Stimulated activated CD4-positive, alpha-beta T cell treated with anti-CD3 and anti-CD28 coated beads, Interleukin-4, amount 100 ng/mL, for 48 hours (primary cell): ENCODE results near the gene PROZ.

Experiments
- DNase-seq, 2 donors: peaks; one replicate each; pipeline ENCODE4 v3.0.0-alpha.2; 2020; ENCODE audit warnings: low read depth in 2 of 2

The PROZ gene

DNA sequence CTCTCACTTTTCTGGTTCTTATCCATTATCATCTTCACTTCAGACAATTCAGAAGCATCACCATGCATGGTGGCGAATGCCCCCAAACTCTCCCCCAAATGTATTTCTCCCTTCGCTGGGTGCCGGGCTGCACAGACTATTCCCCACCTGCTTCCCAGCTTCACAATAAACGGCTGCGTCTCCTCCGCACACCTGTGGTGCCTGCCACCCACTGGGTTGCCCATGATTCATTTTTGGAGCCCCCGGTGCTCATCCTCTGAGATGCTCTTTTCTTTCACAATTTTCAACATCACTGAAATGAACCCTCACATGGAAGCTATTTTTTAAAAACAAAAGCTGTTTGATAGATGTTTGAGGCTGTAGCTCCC is 38.6 kb upstream of the PROZ start:
- DNase-seq: no peak

DNA sequence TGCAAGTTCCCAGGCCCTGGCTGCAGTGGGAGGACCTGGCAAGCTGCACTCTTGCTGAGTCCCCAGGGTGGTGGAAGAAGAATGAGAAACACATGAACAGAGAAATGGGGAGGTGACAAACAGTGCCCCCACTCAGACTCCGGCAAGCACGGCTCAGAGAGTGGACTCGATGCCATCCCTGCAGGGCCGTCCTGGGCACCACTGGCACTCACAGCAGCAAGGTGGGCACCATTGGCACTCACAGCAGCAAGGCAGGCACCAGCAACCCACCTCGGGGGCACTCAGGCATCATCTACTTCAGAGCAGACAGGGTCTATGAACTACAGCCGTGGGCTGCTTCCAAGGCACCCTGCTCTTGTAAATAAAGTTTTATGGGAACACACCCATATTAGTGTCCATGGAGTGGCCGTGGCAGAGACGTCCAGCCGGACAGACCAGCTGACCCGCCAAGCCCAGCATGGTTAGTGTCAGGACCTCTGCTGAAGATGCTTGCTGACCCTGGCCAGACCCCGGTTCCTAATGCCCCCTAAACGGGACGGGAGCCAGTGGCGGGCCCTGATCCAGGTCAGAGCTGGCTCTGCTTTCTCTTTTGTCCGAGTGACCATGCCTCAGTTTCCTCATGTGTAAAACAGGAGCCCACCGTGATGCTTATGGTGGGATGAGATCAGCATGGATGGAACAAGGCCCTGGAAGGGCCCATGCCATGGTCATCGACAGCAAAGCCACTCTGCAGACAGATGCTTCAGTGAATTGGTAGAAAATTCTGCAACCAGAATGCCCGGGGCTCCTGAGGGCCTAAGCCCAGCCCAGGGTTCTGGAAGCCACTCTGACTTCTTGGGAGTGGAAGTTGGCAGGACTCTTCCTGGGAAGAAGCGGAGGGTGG is 37.9 kb upstream of the PROZ start:
- no peak for DNase-seq

DNA sequence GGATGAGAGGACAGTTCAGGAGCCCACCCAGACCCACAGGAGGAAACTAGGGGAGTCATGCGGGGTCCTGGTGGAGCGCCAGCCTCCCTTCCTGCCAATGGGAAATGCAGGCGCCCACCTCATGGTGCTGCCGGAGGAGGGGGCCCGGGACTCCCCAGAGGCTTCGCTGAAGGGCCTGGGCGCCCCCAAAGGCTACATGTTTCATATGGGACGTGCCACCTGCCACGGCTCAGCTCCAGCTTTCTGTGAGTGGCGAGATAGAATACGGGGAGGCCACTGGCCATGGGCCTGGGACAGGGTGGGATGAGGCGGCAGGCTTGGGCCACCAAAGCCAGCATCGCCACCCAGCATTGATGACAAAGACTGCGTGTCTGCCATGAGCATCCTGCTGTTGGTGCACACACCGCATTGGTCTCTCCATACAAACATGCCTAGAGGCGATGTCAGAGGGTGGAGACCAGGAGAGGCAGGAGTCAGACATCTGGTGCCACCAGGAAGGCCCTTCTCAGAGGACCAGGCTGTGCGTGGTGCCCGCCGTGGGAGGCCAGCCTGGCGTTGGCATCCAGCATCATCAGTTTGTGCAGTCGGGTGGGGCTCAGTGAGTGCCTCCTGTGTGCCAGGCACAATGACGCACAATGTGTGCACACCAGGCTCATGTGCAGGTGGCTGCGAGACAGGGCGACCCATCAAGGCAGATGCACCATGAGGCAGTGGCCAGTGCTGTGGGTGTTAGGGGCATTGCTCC is 37.1 kb upstream of the PROZ start:
- DNase-seq: no peak

DNA sequence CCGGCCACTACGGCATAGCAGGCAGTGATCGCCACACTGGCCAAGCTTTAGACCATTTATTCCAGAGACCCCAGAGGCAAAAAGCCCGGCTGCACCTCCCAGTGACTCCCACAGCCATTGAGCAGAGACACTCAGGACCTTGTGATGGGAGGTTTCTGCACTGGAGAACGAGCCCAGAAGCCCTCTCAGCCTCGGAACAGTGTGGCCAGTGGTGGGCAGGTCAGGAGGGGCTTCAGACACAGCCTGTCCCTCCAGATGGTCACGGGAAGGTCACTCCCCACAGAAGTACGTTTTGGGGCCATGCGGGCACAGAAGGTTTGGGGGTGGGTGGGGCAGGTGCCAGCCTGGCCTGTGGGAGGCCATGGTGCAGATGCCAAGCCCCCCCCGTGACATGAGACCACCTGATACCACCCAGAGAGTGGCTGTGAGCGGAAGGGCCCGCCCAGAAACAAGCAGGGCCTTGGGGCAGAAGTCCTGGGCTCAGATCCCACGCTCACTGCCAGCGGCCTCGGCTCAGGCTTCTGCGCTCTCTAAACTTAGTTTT is 36.4 kb upstream of the PROZ start:
- DNase-seq: no peak

GRCh38 chr13:113122550-113123225 is 35.8 kb upstream of the PROZ start, which contains the start of gene F10:
F10 (plus strand) TSS chr13:113122799; CDS start chr13:113122856, 57 bp downstream.
- DNase-seq: no peak

DNA sequence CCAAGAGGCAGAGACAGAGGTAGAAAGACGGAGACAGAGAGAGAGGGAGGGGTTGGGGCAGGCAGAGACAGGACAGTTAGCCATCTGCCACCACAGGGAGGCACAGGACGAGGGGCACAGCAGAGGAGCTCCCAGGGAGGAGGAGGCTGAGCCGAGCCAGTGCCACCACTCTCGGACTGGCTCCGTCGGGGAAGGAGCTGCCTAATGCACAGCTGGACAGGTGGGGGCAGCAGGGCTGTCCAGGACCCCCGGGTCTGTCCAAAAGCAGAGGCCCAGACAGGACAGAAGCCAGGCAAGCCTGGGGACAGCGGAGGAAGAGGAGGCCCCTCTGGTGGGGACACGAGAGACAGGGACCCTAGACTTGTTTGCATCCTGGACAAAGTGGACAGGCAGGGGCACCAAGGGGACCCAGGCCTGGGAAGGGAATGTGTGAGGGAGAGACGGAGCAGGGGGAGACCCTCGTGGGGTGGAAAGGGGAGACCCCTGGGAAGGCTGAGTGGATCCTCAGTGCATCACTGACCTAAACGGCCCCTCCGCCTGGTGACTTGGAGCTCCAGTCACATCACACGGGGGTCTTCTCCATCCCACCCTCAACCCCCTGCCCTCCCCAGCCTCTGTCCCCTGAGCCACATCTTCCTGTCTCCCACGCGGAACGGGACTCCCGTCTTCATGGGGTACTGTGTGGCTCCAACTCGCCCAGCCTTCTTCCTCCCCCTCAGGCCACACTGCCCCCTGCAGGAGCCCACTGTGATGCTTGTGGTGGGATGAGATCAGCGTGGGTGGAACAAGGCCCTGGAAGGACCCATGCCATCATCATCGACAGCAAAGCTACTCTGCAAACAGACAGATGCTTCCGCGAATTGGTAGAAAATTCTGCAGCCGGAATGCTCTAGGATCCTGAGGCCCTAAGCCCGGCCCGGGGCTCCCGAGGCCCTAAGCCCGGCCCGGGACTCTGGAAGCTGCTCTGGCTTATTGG is 34.9 kb upstream of the PROZ start:
- DNase-seq: no peak

GRCh38 chr13:113124211-113124970 is 34.1 kb upstream of the PROZ start:
- DNase-seq: no peak

DNA sequence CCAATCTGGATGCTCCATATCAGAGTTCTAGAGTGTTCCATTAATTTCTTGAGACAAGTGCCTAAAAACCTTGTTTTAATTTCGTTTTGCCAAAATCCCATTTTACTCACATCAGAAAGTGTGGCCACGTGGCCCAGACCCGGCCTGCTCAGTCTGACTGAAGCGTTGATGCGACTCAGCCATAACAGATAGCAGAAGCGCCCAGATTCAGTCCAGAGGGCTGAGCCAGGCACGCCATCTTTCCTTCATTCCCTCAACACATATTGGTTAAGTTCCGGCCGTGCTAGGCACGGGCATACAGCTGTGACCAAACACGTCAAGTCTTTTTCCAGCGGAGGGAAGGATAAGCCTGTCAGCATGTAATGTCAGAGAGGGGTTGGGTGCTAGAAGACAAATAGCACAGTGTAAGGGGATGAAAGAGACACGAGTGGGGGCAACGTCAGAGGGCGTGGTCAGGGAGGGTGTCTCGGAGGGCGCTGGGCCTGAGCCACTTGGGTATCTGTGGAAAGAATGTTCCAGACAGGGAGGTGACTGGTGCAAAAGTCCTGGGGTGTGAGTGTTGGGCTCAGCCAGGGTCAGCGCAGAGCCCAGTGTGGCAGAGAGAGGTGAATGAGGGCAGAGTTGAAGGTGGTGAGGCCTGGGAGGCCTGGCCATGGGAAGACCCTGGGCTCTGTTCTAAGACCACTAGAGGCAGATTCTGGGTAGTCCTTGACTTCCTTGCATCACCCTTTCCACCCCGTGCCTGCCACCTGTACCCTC is 32.8 kb upstream of the PROZ start:
- DNase-seq: no peak

DNA sequence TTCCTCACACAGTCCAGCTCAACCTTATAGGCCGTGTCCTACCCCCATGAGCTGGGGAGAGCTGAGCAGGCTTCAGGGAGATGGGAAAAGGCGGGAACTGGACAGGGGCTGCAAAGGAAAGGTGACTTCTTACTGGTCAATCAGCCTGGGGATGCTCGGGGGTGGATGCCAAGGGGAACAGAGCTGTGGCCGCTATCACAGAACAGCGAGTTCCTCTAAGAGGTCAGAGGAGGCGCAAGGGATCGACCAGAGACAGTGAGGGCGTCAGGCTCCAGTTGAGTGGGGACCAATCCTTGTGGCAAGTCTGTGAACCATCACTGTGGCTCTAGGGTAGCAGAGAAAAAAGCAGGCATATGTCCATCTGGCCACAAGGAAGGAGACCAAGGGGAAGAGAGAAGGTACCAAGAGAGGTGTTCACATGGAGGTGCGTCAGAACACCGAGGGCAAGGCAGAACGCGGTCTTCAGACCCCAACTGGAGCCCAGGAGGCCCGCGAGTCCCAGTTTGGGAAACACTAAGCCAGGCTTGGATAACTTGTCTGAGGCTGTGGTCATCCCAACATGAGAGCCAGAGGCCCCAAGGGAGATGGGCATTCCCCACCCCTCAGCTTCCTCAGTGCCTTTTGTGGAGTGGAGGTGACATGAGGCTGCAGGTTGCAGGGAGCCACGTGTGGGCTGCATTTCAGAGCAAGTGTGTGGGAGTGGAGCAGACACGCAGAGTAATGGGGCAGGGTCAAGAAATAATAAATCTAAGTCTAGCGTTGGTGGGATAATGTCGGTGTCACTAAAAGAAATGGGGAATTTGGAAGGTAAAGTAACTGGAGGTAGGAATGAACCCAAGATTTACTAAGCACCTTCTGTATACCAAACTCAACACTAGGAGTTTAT is 31.9 kb upstream of the PROZ start:
- DNase-seq: no peak

DNA sequence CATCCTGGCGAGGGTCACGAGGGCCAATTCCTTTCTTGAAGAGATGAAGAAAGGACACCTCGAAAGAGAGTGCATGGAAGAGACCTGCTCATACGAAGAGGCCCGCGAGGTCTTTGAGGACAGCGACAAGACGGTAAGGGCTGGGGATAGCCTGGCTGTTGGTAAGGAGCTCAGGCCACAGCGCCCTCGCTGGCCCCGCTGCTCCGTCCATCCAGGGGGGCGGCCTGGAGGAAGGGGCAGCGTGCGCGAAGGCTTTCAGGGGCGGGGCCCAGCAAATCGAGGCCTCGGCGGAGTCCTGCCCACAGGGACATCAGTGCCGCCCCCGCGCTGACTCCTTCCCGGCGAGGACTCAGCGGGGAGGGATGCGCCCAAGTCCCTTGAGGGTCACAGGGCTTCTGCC is 29.0 kb upstream of the PROZ start:
- no peak for DNase-seq

DNA sequence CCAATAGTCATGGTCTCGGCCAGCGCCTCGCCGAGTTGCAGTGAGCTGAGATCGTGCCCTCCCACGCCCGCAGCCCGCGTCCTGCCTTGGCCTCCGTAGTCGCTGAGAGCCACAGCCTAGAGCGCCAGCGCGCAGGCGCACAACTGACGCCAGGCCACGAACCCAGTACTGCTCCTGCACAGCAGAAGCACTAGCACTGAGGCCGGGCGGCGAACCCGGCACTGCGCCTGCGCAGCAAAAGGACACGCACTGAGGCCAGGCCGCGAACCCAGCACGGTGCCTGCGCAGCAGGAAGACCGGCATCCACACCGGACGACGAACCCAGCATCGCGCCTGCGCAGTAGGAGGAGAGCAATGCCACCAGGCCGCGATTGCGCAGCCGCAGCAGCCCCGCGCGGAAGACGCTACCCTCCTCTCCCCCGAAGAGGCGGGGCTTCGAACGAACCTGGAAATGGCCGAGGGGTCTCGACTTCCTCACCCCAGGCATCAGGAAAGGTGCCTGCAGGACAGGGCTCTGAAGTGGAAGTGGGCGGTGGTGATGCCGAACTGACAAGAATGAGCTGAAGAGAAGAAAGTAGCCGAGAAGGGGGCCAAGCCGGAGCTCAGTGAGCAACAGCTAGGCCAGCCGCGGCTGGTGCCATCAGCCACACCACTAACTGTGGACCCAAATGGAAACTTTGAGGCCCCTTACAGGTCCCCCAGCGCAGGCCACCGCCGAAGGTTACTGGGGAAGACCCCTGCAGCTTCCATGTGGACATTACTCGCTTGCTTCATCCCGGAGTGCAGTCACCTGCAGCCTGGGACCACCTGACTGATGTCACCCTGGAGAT is 28.3 kb upstream of the PROZ start:
- no peak for DNase-seq

DNA sequence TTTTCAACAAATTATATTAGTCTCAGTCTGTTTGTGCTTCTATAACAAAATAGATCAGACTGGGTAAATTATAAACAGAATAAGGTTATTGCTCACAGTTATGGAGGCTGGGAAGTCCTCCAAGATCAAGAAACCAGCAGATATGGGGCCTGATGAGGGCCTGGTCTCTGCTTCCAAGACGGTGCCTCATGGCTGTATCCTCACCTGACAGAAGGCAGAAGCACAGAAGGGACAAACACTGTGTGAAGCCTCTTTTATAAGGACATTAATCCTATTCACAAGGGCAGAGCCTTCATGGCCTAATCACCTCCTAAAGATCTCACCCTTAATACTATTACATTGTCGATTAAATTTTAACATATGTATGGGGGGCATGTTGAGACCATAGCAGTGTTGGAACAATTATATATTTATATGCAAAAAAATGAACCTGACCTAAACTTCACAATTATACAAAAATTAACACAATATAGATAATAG is 23.1 kb upstream of the PROZ start:
- DNase-seq: no peak

GRCh38 chr13:113137691-113138298 is 20.7 kb upstream of the PROZ start:
- DNase-seq: no peak

DNA sequence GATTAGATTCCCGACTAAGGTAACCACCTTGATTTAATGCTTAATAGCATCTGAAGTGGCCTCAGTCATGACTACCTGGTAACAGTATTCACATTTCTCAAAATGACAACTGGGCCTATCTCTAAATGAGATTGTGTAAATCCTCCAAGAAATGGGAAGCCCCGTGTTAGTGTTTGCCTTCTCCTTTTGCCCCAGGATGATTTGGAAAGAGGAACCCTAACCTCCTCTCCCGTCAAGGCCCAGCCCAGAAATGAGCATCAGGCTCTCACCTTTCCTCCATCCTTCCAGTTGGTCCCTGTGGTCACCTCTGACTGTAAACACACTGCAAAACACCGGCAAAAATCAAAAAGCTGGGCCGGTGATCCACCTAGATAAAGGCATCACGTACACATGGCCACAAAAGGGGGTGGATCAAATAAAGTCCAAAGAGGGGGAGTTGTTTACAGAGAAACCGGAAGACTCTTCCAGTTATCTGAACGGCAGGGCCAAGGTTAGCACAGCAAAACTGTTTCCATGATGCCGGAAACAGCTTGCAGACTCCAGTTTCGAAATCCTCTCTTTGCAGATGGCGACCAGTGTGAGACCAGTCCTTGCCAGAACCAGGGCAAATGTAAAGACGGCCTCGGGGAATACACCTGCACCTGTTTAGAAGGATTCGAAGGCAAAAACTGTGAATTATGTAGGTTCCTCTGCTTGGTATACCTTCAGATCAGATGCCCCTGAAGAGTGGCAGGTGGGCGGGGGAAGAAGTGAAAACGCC is 19.5 kb upstream of the PROZ start:
- no peak for DNase-seq

DNA sequence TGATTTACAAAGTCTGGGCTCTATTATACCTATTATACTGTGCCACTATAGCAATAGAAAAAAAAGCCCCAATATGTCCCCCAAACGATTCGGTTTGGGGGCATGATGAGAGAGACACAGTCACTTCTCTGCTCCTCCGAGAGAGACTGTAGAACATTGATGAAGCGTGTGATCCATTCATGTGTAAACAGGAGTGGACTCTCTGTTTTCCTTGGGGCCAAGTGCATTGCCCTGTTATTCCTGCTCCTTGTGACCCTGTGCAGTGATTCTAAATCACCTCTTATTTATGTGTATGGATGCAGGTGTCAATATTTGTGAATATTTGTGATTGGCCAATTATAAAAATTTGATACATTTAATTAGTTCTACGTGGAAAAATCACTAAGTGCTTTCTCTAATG is 18.9 kb upstream of the PROZ start:
- DNase-seq: no peak
